ENCODE results near the gene THRSP.

The THRSP gene

DNA sequence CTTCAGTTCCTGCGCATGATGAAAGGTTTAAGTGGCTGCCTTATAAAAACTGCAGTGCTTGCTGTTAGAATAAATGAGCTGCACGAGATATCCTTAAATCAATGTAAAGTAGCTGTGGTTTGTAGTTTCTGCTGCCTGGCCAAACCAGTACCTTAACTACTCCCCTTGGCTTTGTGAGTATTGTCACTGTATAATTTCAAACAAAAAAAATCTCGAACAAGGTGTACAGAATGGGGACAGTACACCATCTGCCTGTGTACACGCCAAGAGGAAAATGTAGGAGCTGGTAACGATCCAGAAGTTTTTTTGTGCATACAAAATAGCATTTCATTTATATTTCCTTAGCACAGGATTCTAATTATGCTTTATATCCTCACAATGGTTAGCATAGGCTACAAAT, 36.6 kb downstream of the THRSP start:
- no peak for DNase-seq

DNA sequence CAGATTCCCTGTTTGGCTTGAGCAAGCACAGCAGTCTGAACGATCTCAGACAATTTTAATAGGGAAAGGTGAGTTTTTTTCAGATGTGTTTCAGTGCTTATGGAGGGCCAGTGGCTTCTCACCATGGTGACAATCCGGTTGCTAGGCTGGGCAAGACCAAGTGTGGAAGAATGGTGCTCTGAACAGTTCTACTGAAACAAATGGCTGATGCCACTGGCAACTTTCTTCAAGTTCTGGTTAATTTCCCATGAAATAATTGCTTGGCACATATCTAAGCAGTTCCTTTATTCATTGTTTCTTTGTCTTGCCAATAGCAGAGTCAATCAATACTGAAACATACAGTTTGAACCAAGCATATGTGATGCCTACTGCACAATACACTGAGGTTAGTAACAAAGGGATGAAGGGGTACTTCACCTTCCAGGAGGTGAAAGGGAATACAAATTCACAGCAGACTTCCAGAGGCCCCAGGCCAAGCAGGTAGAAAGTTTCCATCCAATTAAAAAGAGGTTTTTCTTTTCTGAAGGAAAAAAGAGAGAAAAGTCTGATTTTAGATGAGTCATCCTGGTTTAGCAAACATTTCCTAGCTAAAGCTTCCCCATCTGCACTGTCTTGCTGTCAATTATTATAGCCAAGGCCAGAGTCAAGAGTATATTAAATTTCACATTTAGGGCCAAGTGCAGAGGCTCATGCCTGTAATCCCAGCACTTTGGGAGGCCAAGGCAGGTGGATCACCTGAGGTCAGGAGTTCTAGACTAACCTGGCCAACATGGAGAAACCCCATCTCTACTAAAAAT, 37.2 kb downstream of the THRSP start:
- no peak for DNase-seq

DNA sequence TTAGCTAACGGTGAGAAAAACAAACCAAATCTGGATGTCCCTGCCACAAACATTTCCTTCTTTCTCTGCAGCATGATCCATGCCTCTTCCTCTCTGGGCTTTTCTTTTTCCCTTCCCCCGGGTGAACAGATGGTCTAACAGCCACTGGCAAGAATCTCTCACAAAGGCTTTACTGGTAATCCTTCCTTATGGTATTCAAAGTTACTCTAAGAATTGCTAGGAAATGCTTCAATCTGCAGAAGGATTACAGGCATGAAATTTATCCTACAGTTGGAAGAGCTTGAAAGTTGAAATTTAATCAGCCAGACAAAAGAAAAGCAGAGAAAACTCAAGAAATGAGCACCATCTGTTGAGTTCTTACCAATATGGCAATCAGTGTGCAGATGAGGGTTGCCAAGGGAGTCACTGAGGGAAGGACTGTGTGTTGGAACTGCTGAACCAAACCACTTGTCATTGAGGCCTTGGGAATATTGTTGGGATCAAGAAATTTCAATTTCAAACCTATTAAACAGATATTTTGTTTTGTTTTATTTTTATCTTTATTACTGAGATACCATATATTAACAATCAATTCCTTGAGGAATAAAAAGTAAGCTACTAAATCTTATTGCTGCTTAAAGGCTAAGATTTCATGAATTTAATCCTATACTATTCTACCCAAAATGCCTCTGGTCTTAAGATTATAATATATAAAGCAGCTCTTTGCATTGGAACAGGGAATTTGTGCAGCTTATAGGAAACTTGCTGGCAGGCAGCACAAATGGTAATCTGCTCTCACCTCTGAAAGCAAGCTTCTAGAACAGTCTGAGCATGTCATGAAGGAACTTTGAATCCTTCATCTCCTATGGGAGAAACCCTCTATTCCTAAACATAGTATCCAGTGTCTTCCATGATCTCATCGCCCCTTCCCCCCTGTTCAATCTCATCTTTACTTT, 45.7 kb downstream of the THRSP start:
- DNase-seq = no peak

DNA sequence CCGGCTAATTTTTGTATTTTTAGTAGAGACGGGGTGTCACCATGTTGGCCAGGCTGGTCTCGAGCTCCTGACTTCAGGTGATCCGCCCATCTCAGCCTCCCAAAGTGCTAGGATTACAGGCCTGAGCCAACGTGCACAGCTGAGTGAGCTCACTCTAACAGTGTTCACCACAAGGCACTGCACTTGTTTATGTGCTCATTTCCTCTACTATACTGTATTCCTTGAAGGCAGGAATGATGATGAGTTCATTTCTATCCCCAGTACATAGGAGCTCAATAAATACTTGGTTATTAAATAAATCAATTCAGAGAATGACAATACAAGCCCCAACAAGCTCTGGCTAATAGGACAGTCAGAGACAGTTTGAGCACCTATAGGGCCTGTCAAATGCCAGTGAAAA, 46.7 kb downstream of the THRSP start:
- no peak for DNase-seq

- DNase-seq = no peak
These were observed 47.2 kb downstream of the THRSP start for GRCh38 chr11:78110830-78111229.

GRCh38 chr11:78111298-78111697, 47.6 kb downstream of the THRSP start:
- DNase-seq = no peak

GRCh38 chr11:78112582-78113275, 49.1 kb downstream of the THRSP start:
- no peak for DNase-seq

All from KG1 (cell line).